ENCODE results near the gene ITIH3. TPM values are rescaled to one million over a fixed set of nuclear protein-coding genes. Genes with fewer than 3 reads are reported as not detected.

Gene ITIH3
- polyA plus RNA-seq, 1 of the 3 experiments (the other 2 are of a cell fraction): 4.3 TPM

DNA sequence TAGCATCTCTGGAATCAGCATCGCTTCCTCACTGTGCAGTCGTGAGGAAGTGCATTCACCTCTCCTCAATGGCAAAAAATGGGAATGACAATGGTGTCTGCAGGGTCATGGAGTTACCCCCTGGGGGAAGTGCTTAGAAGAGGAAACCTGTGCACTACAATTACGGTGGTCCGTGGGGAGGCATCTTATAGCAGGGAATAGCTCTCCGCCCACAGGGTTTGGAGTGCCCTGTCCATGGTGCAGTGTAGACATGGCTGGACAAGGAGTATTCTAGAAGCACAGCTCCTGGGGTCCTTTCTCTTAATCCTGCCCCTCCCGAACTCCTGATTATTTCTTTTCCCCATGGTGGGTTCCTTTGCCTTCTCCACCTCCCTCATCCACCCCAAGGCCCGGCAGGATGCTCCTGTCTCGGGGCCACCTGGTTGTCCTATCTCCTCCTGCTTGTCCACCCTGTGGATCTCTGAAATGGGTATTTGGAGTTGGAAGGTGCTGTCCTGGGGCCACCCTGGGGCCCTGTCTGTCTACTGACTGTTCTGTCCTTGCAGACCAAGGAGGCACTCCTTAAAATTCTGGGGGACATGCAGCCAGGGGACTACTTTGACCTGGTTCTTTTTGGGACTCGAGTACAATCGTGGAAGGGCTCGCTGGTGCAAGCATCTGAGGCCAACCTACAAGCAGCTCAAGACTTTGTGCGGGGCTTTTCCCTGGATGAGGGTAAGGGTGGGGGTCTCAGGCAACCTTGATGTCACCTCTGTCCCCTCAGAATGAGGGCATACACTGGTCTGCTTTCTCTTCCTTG lies 12.0 kb upstream of the ITIH3 start:
- H3K4me1 ChIP-seq (ENCODE audit: control insufficient read depth in 1 of 2, insufficient read depth in 2 of 2, low read depth in 1 of 2, low read length in 1 of 2): no peaks in the 10 kb centered on the region; a peak in 1 of 4 replicates
- no peak overlapping the region for H2AFZ ChIP-seq (ENCODE audit: low read depth)
- 59% methylated on average over 11 of the region's 12 CpGs for WGBS (ENCODE audit: low lambda C conversion rate)
- H3K9me2 ChIP-seq: no peaks in the 10 kb centered on the region
- H3K27me3 ChIP-seq (ENCODE audit: insufficient read depth): peaks cover 13% of the 10 kb centered on the region; the same call in 1 of the 2 replicates
- H3K36me3 ChIP-seq (replicated peaks in 1 of 2; ENCODE audit: control insufficient read depth in 1 of 2, insufficient read depth in 2 of 2, low read length in 1 of 2): no peaks in the 10 kb centered on the region
- ChIA-PET CTCF (no interaction called here), POLR2A (no interaction called here)
- H3K4me3 ChIP-seq (ENCODE audit: low read depth in 2 of 2, low read length in 1 of 2): no peak overlapping the region
- H3K4me2 ChIP-seq: no peak overlapping the region
- no peak for DNase-seq
- H3K9me3 ChIP-seq: no peaks in the 10 kb centered on the region
- H3K79me2 ChIP-seq (ENCODE audit: insufficient read depth): no peaks in the 10 kb centered on the region
- H3K27ac ChIP-seq (ENCODE audit: low read depth in 2 of 2, low read length in 1 of 2): no peak overlapping the region
- no peaks in the 10 kb centered on the region for H3F3A ChIP-seq (replicated peaks; ENCODE audit: insufficient read depth)
- TF ChIP-seq POLR2AphosphoS5 (IDR thresholded peaks at IDR 0.05; ENCODE audit: low read depth, low read length): no peak
- no peak for TF ChIP-seq FOXM1 (IDR thresholded peaks at IDR 0.05; ENCODE audit: low read depth)
- TF ChIP-seq RCOR1 (IDR thresholded peaks at IDR 0.05; ENCODE audit: low read length): no peak
- TF ChIP-seq SMC3 (IDR thresholded peaks at IDR 0.05; ENCODE audit: low read depth, low read length): no peak
- TF ChIP-seq FOSL2 (IDR thresholded peaks at IDR 0.05; ENCODE audit: borderline replicate concordance, low read depth): no peak
- no peak for TF ChIP-seq TAF1 (IDR thresholded peaks at IDR 0.05; ENCODE audit: borderline replicate concordance, low read depth, low read length)
- no peak for TF ChIP-seq RAD21 (IDR thresholded peaks at IDR 0.05; ENCODE audit: low read length)
- TF ChIP-seq JUND (IDR thresholded peaks at IDR 0.05): no peak
- TF ChIP-seq, protein P1, sequence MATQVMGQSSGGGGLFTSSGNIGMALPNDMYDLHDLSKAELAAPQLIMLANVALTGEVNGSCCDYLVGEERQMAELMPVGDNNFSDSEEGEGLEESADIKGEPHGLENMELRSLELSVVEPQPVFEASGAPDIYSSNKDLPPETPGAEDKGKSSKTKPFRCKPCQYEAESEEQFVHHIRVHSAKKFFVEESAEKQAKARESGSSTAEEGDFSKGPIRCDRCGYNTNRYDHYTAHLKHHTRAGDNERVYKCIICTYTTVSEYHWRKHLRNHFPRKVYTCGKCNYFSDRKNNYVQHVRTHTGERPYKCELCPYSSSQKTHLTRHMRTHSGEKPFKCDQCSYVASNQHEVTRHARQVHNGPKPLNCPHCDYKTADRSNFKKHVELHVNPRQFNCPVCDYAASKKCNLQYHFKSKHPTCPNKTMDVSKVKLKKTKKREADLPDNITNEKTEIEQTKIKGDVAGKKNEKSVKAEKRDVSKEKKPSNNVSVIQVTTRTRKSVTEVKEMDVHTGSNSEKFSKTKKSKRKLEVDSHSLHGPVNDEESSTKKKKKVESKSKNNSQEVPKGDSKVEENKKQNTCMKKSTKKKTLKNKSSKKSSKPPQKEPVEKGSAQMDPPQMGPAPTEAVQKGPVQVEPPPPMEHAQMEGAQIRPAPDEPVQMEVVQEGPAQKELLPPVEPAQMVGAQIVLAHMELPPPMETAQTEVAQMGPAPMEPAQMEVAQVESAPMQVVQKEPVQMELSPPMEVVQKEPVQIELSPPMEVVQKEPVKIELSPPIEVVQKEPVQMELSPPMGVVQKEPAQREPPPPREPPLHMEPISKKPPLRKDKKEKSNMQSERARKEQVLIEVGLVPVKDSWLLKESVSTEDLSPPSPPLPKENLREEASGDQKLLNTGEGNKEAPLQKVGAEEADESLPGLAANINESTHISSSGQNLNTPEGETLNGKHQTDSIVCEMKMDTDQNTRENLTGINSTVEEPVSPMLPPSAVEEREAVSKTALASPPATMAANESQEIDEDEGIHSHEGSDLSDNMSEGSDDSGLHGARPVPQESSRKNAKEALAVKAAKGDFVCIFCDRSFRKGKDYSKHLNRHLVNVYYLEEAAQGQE (IDR thresholded peaks at IDR 0.05; ENCODE audit: low read depth, low read length): no peak
- TF ChIP-seq, protein P2, sequence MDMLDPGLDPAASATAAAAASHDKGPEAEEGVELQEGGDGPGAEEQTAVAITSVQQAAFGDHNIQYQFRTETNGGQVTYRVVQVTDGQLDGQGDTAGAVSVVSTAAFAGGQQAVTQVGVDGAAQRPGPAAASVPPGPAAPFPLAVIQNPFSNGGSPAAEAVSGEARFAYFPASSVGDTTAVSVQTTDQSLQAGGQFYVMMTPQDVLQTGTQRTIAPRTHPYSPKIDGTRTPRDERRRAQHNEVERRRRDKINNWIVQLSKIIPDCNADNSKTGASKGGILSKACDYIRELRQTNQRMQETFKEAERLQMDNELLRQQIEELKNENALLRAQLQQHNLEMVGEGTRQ (IDR thresholded peaks at IDR 0.05; ENCODE audit: borderline replicate concordance, low read depth, low read length): no peak
- no peak for TF ChIP-seq FOXJ3 (CRISPR knock-in tag; IDR thresholded peaks at IDR 0.05)
- no peak for TF ChIP-seq TEAD4 (IDR thresholded peaks at IDR 0.05; ENCODE audit: borderline replicate concordance, insufficient read depth)
- TF ChIP-seq TCF12 (IDR thresholded peaks at IDR 0.05): no peak
- no peak for TF ChIP-seq RXRA (IDR thresholded peaks at IDR 0.05; ENCODE audit: borderline replicate concordance, low read depth)
- no peak for TF ChIP-seq EP300 (IDR thresholded peaks at IDR 0.05; ENCODE audit: borderline replicate concordance in 1 of 2, low read depth in 1 of 2, low read length in 1 of 2)
- TF ChIP-seq ELF1 (IDR thresholded peaks at IDR 0.05): no peak
- no peak for TF ChIP-seq RFX5 (IDR thresholded peaks at IDR 0.05; ENCODE audit: low read length)
- TF ChIP-seq GATA2 (CRISPR knock-in tag; IDR thresholded peaks at IDR 0.05): no peak
- TF ChIP-seq MEF2A (IDR thresholded peaks at IDR 0.05; ENCODE audit: borderline replicate concordance, low read depth): no peak
- no peaks in the 10 kb centered on the region for H4K20me1 ChIP-seq (ENCODE audit: insufficient read depth)
- no peak overlapping the region for H3K9ac ChIP-seq
